Left cardiac atrium (tissue), 4 donors: ENCODE measurements around the gene TMEM258. TPM values are rescaled to one million over a fixed set of nuclear protein-coding genes. Genes with fewer than 3 reads are reported as not detected.

ENCODE experiments used
- ATAC-seq, 2 donors: fragments of 200-7000 bp; cut with Tn5 transposase; one replicate each; pipeline ENCODE4 v1.9.1; 2020; ENCODE audit warnings: mild to moderate bottlenecking in 2 of 2, moderate library complexity in 2 of 2
- DNase-seq: peaks from one replicate; pipeline ENCODE4 v3.0.0-alpha.2; 2020
- intact Hi-C, 2 donors: fragments of 100-400 bp; cut with DNase I; formaldehyde crosslinking; loops; one replicate each; pipeline versions ENCODE4 v1.14.1 to v1.15.1; 2022 to 2023
- total RNA-seq, 2 donors: library from RNA; stranded (reverse); fragmentation: NEBNext Ultra II Directional; extraction: Animal tissue kit (Norgen Biotek cat#: 25700); gene quantifications; one replicate each; pipeline ENCODE4 v1.2.1, GENCODE V29; 2021
- donor health status: DM: no; HTN: yes; CAD: no.
- donor health status: DM: no; HTN: yes; CAD: no; lungs with severe emphysema.
- donor health status: DM: yes; HTN: yes; CAD: no.
- donor health status: Dilated cardiomyopathy.

The TMEM258 gene
- total RNA-seq, 2 donors from 2014 or later, result 112 to 114 TPM

DNA sequence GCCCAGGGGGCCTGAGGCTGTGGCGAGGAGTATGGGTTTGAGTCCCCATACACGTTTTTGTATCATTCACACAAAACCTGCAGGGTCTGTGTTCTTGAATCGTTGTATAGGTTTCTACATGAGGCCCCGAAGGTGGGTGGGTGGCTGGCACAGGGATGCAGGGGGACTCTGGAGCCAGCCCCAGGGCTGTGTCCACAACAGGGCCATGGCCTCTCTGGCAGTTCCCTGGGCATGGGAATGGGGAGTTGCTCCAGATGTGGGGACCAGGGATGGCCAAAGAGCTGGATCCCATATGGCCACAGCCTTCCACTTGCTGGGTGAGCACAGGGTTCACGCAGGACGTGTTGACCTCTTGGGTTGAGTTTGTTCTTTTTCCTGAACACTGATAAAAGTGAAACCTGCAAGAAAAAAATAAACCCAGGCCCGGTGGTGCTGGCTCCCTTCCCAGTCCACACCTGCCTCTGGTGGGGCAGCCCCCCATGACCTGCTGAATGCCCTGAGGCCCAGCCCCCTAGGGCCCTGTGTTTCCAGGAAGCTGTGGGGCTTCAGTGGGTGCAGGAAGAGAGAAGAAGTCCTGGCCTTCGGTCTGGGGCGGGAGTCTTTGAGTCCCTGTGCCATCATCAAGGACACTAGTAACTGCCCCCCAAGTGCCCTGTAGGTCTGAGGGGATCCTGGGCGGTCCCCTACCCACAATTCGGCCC lies 23.9 kb downstream of the TMEM258 start:
- no peak for ATAC-seq
- intact Hi-C loops, result no loop called here
- DNase-seq, result no peak

DNA sequence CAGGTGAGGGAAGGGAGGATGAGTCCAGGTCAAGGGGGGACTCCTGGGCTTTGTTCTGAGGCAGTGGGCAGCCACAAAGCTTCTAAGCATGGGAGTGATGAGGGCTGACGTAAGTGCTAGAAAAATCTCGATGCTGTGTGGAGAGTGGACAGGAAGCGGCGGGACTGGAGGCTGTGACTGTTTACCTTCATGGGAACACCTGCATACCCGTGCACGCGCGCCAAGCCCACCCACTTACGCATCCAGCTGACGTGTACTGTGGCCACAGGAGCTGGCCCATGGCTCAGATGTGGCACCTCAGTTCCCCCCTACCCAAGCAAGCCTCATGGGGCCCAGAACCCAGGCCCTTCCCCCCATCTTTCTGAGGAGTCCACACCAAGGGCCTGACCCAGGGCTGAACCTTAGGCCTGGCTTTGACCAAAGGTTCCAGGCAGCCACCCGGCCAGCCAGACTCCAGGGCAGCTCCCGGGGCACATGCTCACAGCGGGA lies 26.0 kb downstream of the TMEM258 start:
- no peak for ATAC-seq
- DNase-seq, result no peak
- intact Hi-C loops, result no loop called here

DNA sequence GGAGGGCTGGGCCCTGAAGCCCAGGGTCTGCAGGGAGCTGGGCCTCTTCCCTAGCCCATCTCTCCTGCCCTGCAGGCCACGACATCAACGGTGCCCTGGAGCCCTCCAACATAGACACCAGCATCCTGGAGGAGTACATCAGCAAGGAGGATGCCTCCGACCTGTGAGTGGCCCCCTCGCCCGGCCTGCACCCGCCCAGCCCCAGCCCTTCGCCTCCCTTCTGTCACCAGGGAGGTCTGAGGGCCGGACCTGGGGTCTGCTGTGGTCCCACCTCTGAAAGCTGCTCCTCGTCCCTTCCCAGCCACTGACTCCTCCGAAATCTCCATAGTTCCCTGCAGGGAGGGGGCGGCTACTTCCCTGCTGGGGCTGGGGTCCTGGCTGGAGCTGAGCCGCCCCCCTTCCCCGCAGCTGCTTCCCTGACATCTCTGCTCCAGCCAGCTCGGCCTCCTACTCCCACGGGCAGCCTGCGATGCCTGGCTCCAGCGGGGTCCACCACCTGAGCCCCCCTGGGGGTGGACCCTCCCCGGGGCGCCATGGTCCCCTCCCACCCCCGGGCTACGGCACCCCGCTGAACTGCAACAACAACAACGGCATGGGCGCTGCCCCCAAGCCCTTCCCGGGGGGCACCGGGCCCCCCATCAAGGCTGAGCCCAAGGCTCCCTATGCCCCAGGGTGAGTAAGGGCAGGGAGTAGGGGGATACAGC lies 26.7 kb downstream of the TMEM258 start:
- DNase-seq (no peak), ATAC-seq (no peak)
- intact Hi-C loops, result no loop called here

DNA sequence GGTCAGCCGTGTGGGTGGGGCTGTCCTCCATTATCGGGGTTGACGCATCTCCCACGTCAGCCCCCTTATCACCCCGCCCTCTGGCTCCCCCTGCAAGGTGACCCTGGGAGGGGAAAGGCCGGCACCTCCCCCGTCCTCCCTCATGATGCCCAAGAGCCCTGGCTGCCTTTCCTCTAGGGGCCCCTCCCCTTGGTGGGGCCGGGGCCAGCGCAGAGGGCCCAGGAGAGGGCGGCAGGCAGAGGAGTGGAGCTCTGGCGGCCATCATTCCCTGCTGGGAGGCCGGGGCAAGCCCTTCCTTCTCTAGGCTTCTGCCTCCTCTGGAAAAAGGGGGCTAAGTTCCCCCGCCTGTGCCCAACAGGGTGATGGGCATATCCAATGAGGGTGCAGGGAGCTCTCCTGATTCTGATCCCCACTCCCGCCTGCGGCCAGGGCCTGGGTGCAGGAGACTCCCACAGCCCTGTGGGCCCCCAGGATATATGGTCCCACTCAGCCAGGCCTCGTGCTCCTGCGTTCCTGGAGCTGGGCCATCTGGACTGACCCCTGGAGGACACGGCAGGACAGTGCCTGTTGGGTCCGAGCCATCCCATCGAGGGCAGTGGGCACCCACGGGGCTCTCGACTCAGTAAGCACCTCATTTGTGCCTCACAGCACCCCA lies 27.7 kb downstream of the TMEM258 start:
- intact Hi-C loops, result no loop called here
- peak; percentile 55 to 71 for ATAC-seq
- DNase-seq, result peak; percentile 60

DNA sequence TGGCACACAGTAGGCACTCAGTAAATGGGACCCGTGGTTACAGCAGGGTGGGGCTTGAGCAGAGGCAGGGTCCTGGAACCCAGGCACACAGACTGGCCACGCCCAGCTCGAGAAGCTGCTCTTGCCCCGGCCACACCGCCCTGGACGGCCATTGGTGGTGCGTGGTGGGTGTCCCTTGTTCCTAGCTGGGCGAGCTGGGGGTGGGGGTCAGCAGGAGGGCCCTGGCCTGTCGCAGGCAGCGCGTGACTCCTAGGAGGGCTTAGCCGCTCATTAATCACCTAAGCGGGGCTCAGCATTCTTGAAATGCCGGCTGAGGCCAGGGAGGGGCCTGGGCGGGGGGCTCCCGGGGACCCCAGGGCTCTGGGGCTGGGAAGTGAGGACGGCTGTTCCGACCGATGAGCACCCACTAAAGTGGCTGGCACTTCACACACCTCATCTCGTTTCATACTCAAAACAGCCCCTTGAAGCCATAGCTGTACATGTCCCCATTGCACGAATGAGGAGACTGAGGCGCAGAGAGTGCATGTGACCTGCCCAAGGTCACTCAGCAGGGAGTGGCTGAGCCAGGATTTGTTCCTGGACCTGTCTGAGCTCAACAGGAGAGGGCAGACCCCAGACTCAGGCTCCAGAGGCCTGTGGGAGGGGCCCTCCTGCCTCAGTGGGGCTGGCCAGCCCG lies 28.3 kb downstream of the TMEM258 start:
- intact Hi-C loops, result no loop called here
- no peak for DNase-seq
- ATAC-seq, result no peak

DNA sequence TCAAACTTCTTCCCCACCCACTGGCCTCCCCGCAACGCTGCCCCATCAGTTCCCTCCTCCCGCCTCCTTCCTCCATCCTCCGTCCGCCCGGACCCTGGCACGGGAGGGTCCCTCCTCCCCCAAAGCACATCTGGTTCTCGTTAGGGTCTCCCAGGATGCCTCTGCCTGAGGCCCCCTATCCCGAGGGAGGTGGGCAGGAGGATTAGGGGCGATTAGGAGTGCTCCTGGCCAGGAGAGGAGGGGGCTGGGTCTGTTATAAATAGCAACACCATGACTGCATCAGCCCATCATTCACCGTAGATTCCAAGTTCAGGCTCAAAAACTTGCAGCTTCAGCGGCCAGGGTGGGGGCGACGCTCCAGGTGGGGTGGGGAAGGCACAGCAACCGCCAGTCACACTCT lies 29.6 kb downstream of the TMEM258 start:
- ATAC-seq (peak in 1 of 2 donors; percentile 2), DNase-seq (no peak)
- intact Hi-C loops, result no loop called here

DNA sequence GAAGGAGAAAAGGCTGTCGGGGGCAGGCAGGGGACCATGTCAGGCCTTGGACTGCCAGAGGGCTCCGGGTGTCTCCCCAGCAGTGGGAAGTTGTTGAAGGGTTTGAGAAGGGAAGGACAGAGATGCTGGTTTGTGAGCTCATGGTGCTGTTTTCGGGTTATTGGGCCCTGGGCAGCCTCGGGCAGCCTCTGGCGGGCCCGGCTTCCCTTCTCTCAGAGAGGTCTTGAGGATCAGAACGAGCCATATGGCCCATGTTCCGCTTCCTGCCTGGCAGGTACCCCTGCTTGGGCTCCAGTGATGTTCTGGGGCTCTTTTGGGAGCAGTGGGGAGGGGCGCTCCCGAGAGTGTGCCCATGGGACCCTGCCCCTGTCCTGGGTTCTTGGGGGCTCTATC lies 30.2 kb downstream of the TMEM258 start:
- intact Hi-C loops, result no loop called here
- no peak for DNase-seq
- ATAC-seq, result no peak

DNA sequence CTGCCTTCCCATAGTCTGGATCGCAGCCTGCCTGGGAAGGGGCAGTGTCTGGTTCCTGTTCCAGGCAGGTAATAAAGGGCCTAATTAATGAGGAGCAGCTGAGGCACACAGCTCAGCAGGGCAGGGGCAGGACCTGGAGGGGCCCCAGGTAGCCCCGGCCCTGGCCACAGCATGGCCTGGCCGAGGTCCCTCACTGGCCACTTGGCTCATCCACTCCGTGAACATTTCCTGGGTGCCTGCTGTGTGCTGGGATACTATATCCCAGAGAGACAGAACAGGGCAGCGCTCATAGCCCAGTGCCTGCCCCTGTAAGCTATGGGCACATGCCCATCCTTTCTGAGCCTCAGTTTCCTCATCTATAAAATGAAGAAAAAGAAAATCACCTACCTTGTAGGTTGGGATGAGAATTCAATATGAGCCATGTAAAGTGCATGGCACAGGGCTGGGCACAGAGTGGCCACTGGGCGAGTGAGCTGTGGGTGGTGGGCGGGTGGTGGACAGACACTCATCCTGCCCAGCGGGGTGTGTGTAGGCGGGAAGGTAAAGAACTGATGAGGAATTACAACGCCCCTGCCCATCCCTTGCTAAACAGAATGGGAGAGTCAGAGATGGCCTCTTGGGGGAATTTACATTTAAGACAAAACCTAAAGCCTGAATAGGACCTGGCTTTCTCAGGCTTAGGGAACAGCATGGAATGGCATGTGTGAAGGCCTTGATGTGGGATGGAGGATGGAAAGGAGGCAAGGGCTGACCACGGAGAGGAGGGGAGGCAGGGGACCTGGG lies 30.8 kb downstream of the TMEM258 start:
- ATAC-seq, result no peak
- intact Hi-C loops, result no loop called here
- no peak for DNase-seq

DNA sequence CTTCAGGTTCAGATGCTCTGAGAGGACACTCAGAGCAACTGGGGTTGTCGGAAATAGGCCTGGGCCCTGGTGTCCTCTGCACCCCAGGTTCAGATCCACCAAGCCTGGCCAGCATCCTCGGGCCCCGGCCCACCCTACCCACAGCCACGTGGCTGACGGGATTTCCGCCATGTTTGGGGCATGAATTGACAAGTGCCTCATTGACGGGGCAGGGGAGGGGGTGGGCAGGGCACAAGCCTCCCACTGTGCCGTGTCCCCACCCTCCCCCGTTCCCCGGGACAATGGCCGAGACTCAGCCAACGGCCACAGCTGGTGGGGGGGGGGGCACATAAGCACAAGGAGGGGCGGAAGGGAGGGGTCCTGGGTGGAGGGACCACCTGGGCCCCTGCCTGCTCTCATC lies 31.5 kb downstream of the TMEM258 start:
- ATAC-seq, result no peak
- no peak for DNase-seq
- intact Hi-C loops, result no loop called here

DNA sequence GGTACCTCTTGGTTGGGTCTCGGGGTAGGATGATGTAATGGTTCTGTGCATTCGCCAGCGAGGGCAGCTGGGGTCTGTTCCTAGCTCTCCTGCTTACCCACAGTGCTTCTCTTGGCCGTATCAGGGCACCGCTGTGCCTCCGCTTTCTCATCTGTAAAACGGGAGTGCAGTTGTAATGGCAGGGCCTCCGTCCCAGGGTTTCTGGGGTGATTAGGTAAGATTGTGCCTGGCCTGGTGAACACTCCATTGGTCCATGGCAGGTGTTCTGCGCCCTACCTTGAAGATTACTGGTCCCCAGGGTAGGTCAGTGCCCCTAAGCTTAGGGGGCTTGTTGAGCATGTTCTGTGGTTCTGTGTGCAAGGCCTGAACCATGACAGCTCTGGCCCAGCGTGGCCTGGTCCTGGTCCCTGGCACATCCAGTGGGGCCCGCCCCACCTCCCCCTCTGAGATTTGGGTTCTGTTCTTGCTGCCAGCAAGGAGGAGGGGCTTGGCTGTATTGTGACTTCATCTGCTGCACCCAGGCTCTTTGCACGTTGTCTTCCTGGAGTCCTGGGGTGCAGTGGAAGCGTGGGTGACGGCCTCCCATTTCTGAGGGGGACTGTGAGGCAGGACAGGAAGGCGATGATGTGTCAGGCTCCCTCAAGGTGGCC lies 35.1 kb downstream of the TMEM258 start:
- no peak for DNase-seq
- intact Hi-C loops, result no loop called here
- no peak for ATAC-seq

DNA sequence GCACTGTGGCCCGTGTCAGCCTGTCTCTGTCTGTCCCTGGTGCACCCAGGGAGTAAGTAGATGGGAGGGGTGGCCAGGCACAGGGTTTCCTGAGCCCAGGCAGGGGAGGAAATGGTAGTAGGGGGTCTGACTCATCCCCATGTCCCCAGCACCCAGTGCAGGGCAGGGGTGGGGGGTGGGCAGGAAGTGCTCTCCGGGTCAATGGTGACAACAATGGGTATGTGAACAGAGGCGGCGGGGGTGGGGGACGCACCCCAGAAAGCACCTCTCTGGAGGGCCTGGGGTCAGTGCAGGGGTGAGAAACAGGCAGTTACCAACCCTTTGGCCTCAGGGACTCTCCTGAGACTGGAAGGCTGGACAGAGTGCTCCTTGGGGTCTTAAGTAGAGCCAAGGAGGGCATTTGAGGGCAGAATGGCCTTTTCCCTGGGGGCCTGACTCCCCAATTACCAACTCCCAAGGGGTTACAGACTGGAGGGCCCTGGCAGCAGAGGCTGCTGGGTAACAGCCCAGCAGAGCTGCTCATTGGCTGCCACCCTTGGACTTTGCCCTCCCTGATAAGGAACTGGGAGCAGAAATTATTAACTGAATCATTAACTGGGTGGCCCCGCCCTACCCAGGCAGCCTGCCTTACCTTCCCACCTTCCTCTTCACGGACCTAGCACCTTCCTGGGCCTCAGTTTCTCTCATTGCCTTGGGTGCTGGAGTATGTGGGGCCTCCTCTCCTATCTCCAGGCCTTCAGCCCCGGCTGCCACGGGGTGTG lies 35.8 kb downstream of the TMEM258 start:
- intact Hi-C loops, result no loop called here
- peak in 1 of 2 donors; percentile 44 for ATAC-seq

DNA sequence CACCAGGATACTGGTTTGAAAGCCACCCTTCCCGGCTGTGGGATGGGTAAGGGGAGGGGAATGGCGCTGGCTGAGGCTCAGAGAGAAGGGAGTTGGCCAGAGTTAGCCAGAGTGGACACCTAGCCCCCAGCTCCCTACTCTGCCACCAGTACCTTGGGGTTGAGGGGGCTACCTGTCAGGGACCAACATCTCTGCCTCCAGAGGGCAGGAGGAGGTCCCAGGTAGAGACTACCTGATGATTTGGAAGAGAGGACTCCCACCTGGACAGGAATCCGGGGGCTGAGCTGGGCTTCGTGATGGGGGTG lies 36.3 kb downstream of the TMEM258 start:
- DNase-seq (no peak), ATAC-seq (no peak)
- intact Hi-C loops, result no loop called here

More for the DNA sequence above, 35.8 kb downstream of the TMEM258 start:
- no peak for DNase-seq

DNA sequence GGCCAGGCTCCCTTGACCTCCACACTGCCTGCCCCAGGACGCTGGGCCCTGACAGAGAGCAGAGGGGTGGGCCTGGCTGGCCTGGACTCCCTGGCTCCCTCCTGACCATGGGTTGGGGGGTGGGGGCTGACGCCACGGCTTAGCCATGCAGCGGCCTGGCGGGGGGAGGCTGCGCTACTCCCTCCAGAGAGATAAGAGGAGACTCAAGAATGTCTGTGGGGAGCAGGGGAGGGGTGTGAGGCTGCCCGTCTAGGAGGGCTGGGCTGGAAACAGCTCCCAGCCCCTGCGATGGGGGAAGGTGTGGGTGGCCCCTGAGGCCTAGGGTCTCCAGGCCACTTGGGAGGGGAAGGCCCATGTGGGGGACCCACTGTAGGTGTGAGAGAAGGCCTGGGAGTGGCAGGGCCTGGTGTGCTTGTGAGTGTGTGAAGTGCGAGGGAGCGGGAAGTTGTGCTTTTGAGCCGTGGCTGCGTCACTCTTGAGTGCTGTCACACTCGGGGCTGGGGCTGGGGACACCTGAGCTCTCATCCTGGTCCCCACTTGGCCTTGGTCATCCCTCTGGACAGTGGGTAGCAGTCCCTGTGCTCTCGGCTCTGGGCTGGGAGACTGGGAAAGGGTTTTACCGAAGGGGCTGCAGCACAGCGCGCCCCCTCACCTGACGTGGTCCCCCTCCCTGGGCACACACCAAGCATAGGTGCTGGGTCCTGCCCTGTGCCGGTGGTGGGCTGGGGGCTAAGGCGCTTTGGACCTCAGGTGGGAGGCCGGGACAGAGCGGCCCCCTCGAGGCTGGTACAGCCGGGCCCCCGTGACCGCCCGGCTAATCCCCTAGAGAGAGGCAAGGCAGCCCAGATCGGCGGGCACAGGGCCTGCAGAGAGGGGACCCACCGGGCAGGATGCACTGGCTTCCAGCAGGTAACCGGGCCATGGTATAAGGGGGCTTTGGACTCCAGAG lies 37.6 kb downstream of the TMEM258 start:
- DNase-seq (no peak), ATAC-seq (peak; percentile 56 to 67)
- intact Hi-C loops, result no loop called here

DNA sequence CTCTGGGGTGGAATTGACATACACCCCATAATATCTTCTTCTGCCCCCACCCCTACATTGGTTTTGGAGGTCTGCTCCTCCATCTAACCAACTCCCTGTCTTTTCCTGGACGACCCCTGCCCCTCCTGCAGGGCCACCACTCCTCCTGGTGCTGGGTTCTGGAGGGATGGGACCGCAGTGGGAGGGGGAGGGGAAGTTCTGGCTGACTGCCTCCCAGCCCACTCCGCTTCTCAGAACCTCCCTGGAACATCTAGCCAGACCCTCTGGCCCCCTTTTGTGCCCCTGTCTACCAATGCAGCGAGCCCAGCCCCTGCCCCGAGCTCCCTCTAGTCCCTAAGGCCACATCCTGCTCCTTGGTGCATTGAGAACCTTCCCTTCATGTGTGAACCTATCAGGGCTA lies 38.7 kb downstream of the TMEM258 start:
- intact Hi-C loops, result no loop called here
- DNase-seq (no peak), ATAC-seq (no peak)

DNA sequence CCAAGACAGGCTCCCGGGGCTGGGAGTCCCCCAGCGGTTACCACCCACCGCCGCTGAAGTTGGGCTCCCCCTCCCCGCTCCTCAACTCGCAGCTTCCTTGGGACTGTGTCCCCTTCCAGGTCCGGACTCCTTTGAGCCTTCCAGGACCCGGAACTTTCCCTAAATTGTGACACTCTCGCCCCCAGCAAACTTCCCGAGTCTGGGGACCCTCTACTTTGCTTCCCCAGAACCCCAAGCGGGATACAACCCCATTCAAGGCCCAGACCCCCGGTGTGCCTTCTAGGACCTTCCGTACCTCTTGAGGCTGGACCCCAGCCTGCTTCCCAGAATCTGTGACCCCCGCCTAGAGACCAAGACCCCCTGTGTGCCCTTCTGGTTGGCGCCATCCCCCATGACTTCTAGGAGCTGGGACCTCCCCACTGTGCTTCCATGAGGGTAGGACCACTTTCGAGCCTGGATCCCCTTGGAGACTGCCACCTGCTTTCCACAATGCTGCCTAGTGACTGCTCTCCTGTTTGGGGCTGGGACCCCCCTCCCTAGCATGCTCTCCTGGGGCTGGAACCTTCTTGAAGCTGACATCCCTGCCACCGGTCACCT lies 39.4 kb downstream of the TMEM258 start:
- DNase-seq, result no peak
- no peak for ATAC-seq
- intact Hi-C loops, result no loop called here

DNA sequence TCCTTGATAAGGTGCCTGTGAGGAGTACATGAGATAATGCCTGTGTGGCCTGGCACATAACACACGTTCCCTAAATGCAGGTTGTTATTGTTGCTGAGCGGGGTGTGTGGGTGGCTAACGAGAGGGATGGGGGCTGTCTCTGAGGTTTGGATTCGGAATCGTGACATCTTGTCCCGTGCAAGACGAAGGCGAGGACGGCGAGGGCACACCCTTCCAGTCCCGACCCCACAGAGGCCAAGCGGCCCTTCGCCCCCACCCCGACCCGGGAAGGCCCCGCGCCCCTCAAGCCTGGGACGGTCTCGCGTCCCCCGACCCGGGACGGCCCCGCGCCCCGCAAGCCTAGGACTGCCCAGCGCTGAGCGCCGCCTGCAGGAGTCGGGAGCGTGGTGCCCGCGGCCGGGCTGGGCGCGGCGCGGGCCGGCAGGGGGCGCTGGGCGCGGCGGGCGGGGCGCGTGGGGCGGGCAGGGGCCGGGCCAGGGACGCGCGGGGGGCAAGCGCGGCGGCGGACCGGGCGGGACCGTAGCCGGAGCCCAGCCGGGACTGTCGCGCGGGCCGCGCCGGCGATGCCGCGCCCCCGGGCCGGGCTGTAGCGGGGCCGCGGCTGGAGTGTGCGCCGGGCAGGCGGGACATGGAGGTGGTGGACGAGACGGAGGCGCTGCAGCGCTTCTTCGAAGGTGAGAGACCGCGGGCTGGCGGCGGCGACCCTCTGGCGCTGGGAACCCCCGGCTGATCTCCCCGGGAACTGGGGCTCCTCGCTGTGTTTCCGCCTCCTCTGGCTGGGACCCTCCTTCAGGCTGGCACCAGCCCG lies 40.1 kb downstream of the TMEM258 start, which contains the start of gene MYRF:
TSS of gene MYRF (plus strand) at position 520 of the 808 bp plus-strand sequence. CDS start at position 629, 109 bp downstream.
- DNase-seq (no peak), ATAC-seq (peak; percentile 23 to 64)
- intact Hi-C loops, result no loop called here
